Glutamatergic neuron (in vitro differentiated cells): ENCODE data around the gene MTG1. TPM values are rescaled to one million over a fixed set of nuclear protein-coding genes. Genes with fewer than 3 reads are reported as not detected.
"Not testable (repeated sequence)": the region's sequence is repeated elsewhere in the genome, so short reads cannot be mapped to it uniquely, and the experiment has no call there.

Experiments
- DNase-seq: peaks from one replicate; pipeline ENCODE4 v3.0.0; 2022
- H3K27ac Mint-ChIP-seq: one replicate; pipeline ENCODE4 v1.8.0; 2020; ENCODE audit warnings: mild to moderate bottlenecking, mixed read lengths, inconsistent platforms; ENCODE audit not compliant: unreplicated experiment
- H3K27me3 Mint-ChIP-seq: one replicate; pipeline ENCODE4 v1.8.0; 2020; ENCODE audit warnings: mild to moderate bottlenecking, moderate library complexity, mixed read lengths, inconsistent platforms; ENCODE audit not compliant: unreplicated experiment
- H3K36me3 Mint-ChIP-seq: one replicate; pipeline ENCODE4 v1.8.0; 2020; ENCODE audit warnings: mild to moderate bottlenecking, mixed read lengths, inconsistent platforms; ENCODE audit not compliant: unreplicated experiment
- H3K4me1 Mint-ChIP-seq: one replicate; pipeline ENCODE4 v1.8.0; 2020; ENCODE audit warnings: mild to moderate bottlenecking, low read depth, mixed read lengths, inconsistent platforms; ENCODE audit not compliant: unreplicated experiment
- H3K4me3 Mint-ChIP-seq: one replicate; pipeline ENCODE4 v1.8.0; 2020; ENCODE audit warnings: mild to moderate bottlenecking, mixed read lengths, inconsistent platforms; ENCODE audit not compliant: unreplicated experiment
- H3K9me3 Mint-ChIP-seq: one replicate; pipeline ENCODE4 v1.8.0; 2020; ENCODE audit warnings: mild to moderate bottlenecking, moderate library complexity, mixed read lengths, inconsistent platforms; ENCODE audit not compliant: unreplicated experiment
- total RNA-seq: library from RNA; stranded (reverse); fragmentation: NEBNext Ultra II Directional; extraction: Animal tissue kit (Norgen Biotek cat#: 25700); gene quantifications from one replicate; pipeline ENCODE4 v1.2.1, GENCODE V29; 2021; ENCODE audit not compliant: unreplicated experiment
- TF ChIP-seq, protein P1 (sequence below): fragments of 200-600 bp; sonication (generic); IDR thresholded peaks from one replicate; pipeline ENCODE4 v1.5.0; 2021; ENCODE audit not compliant: partially characterized antibody, unreplicated experiment

The MTG1 gene
- total RNA-seq, 1 donor from 2014 or later, result 76.4 TPM

DNA sequence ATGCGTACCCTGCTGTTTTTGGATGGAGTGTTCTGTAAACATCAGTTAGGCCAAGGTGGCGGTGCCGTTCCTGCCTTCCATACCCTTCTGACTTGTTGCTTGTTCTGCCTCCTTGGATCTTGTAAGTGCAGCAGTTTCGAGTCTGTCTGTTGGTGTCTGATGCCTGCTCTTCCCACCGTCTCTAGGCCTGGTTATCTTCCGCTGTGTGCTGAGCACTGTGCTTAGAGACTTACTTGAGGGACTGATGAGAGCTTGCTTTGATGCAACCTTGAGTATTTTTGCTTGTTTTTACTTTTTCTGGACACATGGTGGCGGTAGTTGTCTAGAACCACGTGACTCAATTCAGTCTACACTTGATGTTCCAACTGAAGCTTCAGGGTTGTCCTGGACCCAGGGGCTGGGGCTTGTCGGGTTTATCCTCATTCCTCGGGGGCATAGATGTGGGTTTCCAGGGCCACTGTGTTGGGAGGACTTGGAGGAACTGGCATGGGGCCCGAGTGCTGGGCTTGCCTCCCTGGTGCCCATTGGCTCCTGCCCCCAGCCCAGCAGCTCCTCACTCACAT is 44.8 kb downstream of the MTG1 start:
- no peaks in the 10 kb centered on the region for H3K36me3 Mint-ChIP-seq
- H3K27ac Mint-ChIP-seq, result no peak overlapping the region
- H3K9me3 Mint-ChIP-seq, result peaks cover 9% of the 10 kb centered on the region
- H3K4me1 Mint-ChIP-seq, result no peaks in the 10 kb centered on the region
- no peak overlapping the region for H3K4me3 Mint-ChIP-seq
- H3K27me3 Mint-ChIP-seq, result peaks cover 2% of the 10 kb centered on the region
- no peak for DNase-seq
- TF ChIP-seq, protein P1, sequence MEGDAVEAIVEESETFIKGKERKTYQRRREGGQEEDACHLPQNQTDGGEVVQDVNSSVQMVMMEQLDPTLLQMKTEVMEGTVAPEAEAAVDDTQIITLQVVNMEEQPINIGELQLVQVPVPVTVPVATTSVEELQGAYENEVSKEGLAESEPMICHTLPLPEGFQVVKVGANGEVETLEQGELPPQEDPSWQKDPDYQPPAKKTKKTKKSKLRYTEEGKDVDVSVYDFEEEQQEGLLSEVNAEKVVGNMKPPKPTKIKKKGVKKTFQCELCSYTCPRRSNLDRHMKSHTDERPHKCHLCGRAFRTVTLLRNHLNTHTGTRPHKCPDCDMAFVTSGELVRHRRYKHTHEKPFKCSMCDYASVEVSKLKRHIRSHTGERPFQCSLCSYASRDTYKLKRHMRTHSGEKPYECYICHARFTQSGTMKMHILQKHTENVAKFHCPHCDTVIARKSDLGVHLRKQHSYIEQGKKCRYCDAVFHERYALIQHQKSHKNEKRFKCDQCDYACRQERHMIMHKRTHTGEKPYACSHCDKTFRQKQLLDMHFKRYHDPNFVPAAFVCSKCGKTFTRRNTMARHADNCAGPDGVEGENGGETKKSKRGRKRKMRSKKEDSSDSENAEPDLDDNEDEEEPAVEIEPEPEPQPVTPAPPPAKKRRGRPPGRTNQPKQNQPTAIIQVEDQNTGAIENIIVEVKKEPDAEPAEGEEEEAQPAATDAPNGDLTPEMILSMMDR, result no peak

DNA sequence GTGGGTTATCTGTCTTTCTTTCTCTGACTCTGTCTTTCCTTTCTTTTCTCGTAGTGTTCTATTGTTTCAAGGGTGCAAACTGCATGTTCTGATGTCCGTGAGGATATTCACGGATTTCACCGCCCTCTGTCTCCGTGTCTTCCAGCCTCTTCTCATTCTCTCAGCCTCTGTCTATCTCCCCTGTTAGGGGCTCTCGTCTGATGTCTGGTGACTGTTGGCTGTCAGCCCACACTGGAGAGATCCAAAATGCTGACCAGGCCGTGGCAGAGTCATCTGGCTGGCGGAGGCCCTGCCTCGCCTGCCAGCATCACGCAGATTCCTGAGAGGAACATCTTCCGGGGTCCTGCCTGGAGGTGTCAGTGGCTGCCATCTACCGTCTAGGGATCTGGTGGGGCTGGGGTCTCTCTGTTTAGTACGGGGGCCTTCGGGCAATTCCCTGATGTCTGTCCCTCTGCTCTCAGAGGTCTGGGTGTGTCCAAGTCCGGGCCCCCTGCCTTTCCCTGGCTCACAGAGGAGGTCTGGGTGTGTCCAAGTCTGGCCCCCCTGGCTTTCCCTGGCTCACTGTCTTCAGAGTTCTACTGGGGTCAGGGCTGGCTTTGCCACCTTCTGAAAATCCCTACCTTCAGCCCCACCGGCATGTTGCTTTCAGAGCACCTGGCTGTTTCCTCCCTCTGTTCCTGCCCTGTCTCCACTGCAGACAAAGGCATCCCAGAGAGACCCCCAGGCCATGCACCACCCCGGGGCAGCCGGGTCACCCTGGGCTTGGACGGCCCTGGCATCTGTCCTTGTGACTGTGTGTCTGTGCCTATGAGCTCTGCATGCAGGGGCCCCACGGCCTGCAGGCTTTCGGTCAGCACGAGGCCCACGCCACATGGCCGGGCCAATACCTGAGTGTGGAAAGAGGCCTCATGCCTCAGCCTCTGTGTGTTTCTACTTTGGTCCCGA is 45.8 kb downstream of the MTG1 start:
- H3K27ac Mint-ChIP-seq, result no peak overlapping the region
- TF ChIP-seq, protein P1, result no peak
- H3K4me1 Mint-ChIP-seq, result no peaks in the 10 kb centered on the region
- peaks cover 2% of the 10 kb centered on the region for H3K27me3 Mint-ChIP-seq
- H3K36me3 Mint-ChIP-seq, result no peaks in the 10 kb centered on the region
- peaks cover 9% of the 10 kb centered on the region for H3K9me3 Mint-ChIP-seq
- DNase-seq, result no peak
- H3K4me3 Mint-ChIP-seq, result no peak overlapping the region

DNA sequence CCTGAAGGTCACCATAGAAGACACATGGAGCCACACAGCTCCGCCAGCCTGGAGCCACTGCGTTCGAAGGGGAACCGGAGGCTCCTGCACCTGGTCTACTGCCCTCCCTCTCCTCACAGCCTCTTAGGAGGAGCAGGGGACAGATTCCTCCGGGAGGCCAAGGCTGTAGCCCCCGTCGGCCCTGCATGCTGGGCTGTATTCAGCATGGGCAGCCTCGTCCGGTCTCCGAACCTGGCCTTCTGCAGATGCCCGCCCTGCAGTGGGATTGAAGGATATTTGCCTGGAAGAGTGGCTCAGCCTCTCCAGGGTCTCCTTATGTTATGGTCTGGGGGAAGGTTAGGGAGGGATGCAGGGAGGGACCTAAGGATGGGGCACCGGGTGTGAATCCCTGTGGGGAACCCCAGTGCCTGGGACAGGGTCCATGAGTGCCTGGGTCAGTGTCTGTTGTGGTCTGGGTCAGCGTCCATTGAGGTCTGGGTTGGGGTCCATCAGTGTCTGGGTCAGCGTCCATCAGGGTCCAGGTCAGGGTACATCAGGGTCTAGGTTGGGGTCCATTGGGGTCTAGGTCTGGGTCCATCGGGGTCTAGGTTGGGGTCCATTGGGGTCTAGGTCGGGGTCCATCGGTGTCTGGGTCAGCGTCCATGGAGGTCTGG is 46.8 kb downstream of the MTG1 start:
- Mint-ChIP-seq H3K4me1 (no peaks in the 10 kb centered on the region), H3K4me3 (no peak overlapping the region), H3K36me3 (no peaks in the 10 kb centered on the region), H3K27ac (no peak overlapping the region), H3K27me3 (peaks cover 6% of the 10 kb centered on the region), H3K9me3 (peaks cover 13% of the 10 kb centered on the region)
- TF ChIP-seq, protein P1, result no peak
- DNase-seq, result no peak

GRCh38 chr10:133441356-133441755 is 47.4 kb downstream of the MTG1 start:
- peaks cover 13% of the 10 kb centered on the region for H3K9me3 Mint-ChIP-seq
- H3K4me3 Mint-ChIP-seq, H3K36me3 Mint-ChIP-seq, H3K4me1 Mint-ChIP-seq, H3K27me3 Mint-ChIP-seq, H3K27ac Mint-ChIP-seq: not testable (repeated sequence)
- peak; percentile 9 for DNase-seq

DNA sequence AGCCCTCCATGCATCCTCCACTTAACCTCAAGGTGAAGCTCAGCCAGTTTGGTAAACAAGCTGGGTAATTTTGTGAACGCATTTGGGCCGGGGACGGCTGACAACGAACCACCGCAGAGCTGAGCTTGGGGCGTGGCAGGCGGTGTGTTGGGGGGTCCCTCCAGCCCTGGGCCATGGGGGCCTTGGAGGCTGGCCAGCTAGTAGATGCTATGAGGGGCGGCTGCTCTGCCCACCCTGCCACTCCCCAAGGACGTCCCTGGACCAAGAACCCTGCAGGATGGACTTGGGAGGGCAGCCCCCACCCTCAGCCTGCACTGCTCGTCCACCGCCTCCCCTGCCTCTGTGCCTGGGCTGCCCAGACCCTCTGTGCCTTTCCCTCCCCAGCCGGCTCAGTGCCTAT is 47.8 kb downstream of the MTG1 start:
- Mint-ChIP-seq H3K27ac (no peak overlapping the region), H3K36me3 (peaks cover 4% of the 10 kb centered on the region), H3K27me3 (peaks cover 8% of the 10 kb centered on the region), H3K4me3 (no peak overlapping the region), H3K4me1 (no peaks in the 10 kb centered on the region), H3K9me3 (peaks cover 15% of the 10 kb centered on the region)
- DNase-seq, result no peak
- TF ChIP-seq, protein P1, result no peak
